NB4 (cell line): ENCODE data around the gene UBXN10.

Experiments used
- MYC ChIP-seq: IDR thresholded peaks from 2 replicates; pipeline ENCODE4 v1.6.1; 2011; ENCODE audit warnings: low read depth, low read length
- POLR2A ChIP-seq: IDR thresholded peaks from 2 replicates; pipeline ENCODE4 v1.6.1; 2011; ENCODE audit warnings: mild to moderate bottlenecking; ENCODE audit not compliant: insufficient read length; ENCODE audit errors: extremely low read depth
- TF ChIP-seq, protein P1 (sequence below): IDR thresholded peaks from one replicate; pipeline ENCODE4 v1.5.1; 2012; ENCODE audit warnings: low read depth, low read length

DNA sequence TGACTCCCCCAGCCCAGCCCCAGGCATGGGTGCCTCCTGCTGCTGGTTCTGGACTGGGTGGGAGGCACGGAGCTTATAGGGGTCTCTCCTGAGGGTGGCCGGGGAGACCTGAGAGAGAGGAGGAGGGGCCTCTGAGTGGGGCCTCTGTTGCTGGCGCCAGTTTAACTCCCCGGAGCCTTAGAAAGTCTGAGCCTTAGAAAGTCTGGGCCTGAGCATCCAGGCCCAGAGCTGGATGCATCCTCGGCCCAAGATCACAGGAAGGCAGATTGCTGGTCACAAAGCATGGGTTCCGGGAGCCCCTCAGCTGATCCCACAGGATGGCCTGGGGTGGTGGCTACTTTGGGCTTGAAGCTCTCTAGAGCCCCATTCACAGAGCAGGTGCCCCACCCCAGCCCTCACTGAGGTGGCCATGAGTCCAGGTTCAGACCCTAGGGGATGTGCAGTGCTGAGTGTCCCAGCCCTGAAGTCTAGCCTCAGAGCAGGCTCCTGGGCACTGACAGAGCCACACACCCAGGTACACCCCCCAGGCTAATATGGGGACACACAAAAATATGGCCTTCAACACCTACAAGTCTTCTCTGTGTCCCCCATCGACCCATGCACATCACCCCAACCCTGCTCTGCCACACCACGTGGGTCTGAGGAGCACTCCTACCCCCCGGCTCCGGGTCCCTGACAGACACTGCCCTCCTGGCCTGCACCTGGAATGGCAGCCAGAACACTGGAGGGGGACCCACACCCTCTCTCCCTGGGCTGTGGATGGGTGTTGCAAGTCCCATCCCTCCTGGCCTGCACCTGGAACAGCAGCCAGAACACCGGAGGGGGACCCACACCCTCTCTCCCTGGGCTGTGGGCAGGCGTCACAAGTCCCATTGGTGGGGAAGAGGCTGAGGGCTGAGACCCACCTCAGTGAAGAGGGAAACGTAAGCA, 37.1 kb upstream of the UBXN10 start:
- TF ChIP-seq MYC: no peak
- no peak for TF ChIP-seq POLR2A
- TF ChIP-seq, protein P1, sequence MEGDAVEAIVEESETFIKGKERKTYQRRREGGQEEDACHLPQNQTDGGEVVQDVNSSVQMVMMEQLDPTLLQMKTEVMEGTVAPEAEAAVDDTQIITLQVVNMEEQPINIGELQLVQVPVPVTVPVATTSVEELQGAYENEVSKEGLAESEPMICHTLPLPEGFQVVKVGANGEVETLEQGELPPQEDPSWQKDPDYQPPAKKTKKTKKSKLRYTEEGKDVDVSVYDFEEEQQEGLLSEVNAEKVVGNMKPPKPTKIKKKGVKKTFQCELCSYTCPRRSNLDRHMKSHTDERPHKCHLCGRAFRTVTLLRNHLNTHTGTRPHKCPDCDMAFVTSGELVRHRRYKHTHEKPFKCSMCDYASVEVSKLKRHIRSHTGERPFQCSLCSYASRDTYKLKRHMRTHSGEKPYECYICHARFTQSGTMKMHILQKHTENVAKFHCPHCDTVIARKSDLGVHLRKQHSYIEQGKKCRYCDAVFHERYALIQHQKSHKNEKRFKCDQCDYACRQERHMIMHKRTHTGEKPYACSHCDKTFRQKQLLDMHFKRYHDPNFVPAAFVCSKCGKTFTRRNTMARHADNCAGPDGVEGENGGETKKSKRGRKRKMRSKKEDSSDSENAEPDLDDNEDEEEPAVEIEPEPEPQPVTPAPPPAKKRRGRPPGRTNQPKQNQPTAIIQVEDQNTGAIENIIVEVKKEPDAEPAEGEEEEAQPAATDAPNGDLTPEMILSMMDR: no peak
